Glomerular endothelial cell (primary cell): ENCODE results near the gene LUC7L2. TPM values are rescaled to one million over a fixed set of nuclear protein-coding genes. Genes with fewer than 3 reads are reported as not detected.
"Not testable (repeated sequence)": the region's sequence is repeated elsewhere in the genome, so short reads cannot be mapped to it uniquely, and the experiment has no call there.

Experiments used
- DNase-seq: peaks from one replicate; pipeline ENCODE4 v3.0.0-alpha.2; 2011; ENCODE audit warnings: low read depth, low spot score; ENCODE audit errors: extremely low read depth
- total RNA-seq: library from RNA; depleted of rRNA; stranded (reverse); fragments of >200 nt; gene quantifications from 2 replicates; pipeline ENCODE4 v1.2.3, GENCODE V29; 2015

The LUC7L2 gene
- 33.1 and 51.2 TPM in 2 replicates for total RNA-seq

GRCh38 chr7:139359366-139360209 lies at the start of gene LUC7L2:
LUC7L2 (plus strand) TSS chr7:139359894; CDS start chr7:139360262, 368 bp downstream.
- peak; percentile 84 for DNase-seq

DNA sequence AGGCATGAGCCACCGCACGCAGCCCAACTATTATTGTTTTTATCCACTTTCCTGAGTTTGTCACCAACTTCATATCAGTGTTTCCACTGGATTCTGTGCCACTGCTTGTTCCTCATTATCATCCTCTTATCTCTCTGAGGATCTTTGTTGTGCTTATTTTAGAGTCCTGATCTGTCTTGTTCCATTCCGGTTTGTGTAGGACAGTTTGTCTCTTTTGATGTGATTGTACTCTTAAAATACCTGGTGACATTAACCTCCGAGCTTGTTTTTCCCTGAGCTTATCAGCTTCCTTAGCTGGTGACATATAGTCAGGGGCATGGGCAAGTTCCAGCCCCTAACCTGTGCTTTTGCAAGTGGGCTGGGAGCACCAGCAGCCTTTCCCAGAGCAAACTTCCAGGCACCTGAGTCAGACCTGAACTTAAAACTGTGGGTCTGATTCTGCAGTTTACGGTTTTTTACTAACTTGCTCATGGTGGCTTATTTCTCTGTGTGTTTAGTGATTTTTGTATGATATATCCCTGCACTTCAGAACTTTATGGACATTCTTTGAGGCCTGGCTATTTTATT lies 41.7 kb upstream of the LUC7L2 start:
- DNase-seq = no peak

DNA sequence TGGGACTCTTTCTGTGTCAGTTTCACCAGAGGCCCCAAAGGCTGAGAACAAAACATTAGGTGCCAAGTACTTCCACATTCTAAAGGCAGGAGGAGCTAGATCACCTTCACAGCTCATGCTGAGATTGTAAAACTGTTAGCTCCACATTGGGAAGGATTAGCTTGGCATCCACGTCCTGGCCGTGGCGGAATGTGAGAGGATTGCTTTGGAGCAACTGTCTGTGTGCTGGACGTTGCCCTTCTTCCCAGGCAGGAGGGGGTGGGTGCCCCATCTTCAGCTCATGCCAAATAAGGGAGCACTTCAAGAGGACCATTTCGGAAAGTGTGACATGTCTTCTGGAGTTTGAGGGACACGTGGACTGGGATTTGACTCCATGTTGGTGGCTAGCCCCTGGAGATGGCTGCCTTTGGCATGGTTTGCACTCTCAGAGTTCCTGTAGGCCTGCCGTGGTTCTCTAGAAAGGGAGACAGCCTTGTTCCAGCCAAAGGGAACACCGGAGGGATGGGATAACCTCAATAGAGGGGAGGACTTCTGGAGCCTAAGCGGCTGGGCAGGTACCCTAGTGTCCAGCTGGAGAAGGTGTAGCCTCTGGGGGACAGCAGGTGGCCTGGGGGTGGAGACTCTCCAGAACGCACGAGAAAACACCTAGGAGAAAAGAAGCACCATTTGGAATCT lies 38.5 kb upstream of the LUC7L2 start:
- no peak for DNase-seq

DNA sequence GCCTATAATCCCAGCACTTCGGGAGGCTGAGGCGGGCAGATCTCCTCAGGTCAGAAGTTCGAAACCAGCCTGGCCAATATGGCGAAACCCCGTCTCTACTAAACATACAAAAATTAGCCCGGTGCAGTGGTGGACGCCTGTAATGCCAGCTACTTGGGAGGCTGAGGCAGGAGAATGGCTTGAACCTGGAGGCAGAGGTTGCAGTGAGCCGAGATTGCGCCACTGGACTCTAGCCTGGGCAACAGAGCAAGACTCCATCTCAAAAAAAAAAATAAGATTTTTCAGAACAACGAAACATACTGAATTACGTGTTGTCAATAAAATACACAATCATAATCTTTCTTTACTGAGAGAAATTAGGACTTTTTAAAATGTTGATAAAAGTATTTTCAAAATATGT lies 35.0 kb upstream of the LUC7L2 start:
- not testable (repeated sequence) for DNase-seq

DNA sequence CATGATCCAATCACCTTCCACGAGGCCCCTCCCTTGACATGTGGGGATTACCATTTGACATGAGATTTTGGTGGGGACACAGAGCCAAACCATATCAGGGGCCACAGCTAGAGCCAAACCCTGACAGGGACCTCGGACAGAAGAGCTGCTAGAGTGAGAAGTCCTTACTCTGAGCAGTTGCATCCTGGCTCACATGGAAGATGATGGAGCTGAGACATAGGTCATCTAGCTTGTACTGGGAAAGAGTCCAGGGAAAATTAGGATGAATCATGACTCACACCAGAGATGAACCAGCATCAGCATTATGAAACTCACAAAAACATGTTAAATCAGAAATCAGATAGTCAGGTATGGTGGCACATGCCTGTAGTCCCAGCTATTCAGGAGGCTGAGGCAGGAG lies 31.3 kb upstream of the LUC7L2 start:
- DNase-seq = no peak

DNA sequence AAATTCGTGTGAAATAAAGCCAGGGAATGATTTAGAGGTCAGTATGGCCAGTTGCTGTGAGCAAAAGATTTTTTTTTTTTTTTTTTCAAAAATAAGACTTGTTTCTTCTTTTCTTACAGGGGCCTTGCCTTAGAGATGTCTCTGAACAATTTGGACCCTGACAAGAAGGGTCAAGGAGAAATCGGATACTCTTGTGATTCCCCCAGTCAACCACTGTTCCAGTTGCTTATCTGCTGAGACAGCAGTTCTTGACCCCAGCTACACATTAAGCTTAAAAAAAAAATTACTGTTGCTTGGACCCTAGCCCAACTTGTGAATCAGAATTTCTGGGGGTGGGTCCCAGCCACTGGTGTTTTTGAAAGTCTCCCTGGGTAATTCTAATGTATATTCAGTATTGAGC lies 30.6 kb upstream of the LUC7L2 start:
- DNase-seq = no peak

- no peak for DNase-seq
These were observed 29.2 kb upstream of the LUC7L2 start for GRCh38 chr7:139330333-139331030.

- no peak for DNase-seq
These were observed 26.9 kb upstream of the LUC7L2 start for GRCh38 chr7:139332697-139333359.

DNA sequence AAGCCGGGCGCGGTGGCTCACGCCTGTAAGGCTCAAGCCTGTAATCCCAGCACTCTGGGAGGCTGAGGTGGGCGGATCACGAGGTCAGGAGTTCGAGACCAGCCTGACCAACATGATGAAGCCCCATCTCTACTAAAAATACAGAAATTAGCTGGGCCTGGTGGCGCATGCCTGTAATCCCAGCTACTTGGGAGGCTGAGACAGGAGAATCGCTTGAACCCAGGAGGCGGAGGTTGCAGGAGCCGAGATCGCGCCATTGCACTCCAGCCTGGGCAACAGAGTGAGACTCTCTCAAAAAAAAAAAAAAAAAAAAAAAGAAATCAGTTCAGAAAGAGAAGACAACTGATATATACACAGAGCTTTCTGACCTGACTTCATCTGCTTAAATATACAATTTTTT lies 26.3 kb upstream of the LUC7L2 start:
- DNase-seq = not testable (repeated sequence)

- no peak for DNase-seq
These were observed 25.1 kb upstream of the LUC7L2 start for GRCh38 chr7:139334399-139335150.

DNA sequence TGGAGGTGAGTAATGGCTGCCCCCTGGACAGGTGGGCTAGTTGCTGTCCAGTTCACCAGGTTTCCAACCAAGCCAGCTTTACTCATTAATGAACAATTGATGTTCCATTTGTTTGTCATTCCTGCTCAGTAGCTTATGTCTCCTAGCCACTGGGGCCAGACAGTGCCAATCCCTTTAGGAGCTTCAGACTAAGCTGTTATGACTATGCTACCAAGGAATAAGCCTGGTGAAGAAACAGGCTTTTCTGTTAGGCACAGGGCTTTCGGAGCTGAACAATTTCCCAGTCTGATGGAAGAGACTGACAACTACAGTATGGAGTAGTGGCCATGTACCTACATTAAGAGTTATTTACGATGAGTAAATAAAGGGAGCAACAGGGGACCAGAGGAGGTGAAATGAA lies 20.7 kb upstream of the LUC7L2 start:
- no peak for DNase-seq

DNA sequence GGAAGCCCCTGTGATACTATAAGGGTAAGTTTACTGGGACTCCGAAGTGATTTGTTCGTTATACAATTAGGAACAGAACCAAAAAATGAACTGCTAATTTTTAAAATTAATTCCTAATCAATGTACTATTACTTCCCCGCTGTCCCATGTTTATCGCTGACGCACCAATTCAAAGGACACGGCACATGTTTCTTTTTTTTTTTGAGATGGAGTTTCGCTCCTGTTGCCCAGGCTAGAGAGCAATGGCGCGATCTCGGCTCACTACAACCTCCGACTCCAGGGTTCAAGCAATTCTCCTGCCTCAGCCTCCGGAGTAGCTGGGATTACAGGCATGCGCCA lies 20.0 kb upstream of the LUC7L2 start:
- no peak for DNase-seq

- peak; percentile 99 for DNase-seq
These were observed 19.5 kb upstream of the LUC7L2 start for GRCh38 chr7:139340037-139340807.

DNA sequence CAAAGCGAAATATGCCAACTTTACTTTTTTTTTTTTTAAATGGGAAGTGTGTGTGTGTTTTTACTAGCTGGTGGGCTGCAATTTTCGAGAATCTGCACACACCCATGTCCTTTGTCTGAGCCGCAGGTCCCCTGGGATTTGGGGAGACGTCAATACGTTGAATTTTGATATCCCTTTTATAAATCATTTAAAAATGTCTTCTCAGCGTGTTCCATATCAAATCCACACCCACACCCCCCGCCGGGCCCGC lies 19.0 kb upstream of the LUC7L2 start:
- DNase-seq = no peak

DNA sequence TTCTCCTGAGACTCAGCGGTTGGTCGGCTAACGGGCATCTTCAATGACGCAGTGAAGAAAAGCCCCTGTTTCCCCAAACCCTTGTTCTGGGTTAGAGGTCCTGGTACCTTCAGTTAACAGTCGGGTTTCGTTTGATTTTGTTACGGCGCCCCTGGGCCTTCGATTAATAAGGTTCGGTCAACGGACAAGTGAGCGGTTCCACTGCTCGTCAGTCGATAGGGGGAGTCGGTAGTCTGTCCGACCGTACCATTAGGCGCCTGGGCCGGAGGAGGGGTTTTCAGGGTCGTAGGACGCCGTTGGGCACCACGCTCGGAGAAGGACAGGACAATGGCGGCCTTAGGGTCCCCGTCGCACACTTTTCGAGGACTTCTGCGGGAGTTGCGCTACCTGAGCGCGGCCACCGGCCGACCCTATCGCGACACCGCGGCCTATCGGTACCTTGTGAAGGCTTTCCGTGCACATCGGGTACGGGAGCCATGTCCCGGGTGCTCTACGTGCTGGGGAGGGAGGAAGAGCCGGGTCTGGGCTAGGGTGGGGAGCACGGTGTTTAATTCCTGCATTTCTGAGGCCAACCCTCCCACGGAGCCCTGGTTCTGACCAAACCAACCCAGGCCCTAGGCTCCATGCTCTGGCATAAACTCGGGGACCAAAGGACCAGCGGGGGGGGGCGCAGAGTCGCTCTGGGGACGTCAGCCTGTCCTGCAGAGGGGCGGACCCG lies 18.5 kb upstream of the LUC7L2 start, which contains the start of gene FMC1:
TSS of gene FMC1 (plus strand) at position 280 of the 718 bp plus-strand sequence. CDS start at position 328, 48 bp downstream.
- DNase-seq = peak; percentile 74

DNA sequence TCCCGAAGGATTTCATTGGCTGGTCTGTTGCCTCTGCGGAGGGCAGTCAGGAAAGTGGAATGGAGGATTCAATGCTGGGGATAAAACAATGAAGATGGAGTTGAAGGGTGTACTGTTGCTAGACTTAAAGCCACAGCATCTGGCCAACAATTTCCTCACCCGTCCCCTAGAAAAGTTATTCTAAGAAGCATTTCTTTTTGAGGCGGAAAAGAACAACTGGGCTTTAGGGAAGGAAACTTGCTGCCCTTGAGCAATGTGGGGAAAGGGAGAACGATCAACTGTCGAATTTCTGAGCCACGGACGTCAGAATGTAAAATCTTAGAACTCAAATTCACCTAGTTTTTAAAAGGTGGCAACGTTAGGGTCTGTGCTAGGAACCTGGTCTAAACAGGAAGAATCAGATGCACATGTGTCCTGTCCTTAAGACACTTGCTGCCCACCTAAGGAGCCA lies 17.9 kb upstream of the LUC7L2 start:
- DNase-seq = no peak

GRCh38 chr7:139345042-139345441 lies 14.7 kb upstream of the LUC7L2 start:
- no peak for DNase-seq

- DNase-seq = no peak
These were observed 8.7 kb upstream of the LUC7L2 start for GRCh38 chr7:139351027-139351426.

- DNase-seq = no peak
These were observed 5.0 kb upstream of the LUC7L2 start for GRCh38 chr7:139354729-139355128.
